ENCODE measurements around the gene FKBP6. TPM values are rescaled to one million over a fixed set of nuclear protein-coding genes. Genes with fewer than 3 reads are reported as not detected.

FKBP6 gene
- total and polyA plus RNA-seq, 2 of the 13 experiments (the other 11 are each of a cell fraction or from before 2014, with no cell fraction given), result 0.07 to 0.20 TPM

DNA sequence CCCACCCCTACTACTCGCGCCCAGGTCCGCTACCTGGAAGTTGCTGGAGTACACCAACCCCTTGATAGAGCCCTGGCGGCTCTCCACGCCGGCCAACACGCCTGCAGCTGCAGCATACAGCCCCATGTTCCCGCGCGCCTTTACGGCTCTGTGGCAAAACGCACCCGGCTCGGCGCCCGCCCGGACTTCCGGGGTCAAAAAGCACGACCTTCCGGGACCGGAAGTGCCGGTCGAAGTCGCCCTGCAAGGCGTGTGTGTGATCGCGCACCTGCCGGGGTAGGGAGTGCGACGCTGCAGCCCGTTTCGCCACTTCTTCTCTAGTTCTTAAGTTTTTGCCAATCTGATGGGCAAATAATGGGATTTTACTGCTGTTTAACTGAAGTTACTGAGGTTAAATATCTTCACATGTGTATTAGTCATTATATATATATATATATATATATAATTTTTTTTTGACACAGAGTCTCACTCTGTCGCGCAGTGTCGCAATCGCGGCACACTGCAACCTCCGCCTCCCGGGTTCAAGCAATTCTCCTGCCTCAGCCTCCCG lies 19.2 kb upstream of the FKBP6 start, which contains the start of gene NSUN5 (continued):
- TF ChIP-seq, protein P1, sequence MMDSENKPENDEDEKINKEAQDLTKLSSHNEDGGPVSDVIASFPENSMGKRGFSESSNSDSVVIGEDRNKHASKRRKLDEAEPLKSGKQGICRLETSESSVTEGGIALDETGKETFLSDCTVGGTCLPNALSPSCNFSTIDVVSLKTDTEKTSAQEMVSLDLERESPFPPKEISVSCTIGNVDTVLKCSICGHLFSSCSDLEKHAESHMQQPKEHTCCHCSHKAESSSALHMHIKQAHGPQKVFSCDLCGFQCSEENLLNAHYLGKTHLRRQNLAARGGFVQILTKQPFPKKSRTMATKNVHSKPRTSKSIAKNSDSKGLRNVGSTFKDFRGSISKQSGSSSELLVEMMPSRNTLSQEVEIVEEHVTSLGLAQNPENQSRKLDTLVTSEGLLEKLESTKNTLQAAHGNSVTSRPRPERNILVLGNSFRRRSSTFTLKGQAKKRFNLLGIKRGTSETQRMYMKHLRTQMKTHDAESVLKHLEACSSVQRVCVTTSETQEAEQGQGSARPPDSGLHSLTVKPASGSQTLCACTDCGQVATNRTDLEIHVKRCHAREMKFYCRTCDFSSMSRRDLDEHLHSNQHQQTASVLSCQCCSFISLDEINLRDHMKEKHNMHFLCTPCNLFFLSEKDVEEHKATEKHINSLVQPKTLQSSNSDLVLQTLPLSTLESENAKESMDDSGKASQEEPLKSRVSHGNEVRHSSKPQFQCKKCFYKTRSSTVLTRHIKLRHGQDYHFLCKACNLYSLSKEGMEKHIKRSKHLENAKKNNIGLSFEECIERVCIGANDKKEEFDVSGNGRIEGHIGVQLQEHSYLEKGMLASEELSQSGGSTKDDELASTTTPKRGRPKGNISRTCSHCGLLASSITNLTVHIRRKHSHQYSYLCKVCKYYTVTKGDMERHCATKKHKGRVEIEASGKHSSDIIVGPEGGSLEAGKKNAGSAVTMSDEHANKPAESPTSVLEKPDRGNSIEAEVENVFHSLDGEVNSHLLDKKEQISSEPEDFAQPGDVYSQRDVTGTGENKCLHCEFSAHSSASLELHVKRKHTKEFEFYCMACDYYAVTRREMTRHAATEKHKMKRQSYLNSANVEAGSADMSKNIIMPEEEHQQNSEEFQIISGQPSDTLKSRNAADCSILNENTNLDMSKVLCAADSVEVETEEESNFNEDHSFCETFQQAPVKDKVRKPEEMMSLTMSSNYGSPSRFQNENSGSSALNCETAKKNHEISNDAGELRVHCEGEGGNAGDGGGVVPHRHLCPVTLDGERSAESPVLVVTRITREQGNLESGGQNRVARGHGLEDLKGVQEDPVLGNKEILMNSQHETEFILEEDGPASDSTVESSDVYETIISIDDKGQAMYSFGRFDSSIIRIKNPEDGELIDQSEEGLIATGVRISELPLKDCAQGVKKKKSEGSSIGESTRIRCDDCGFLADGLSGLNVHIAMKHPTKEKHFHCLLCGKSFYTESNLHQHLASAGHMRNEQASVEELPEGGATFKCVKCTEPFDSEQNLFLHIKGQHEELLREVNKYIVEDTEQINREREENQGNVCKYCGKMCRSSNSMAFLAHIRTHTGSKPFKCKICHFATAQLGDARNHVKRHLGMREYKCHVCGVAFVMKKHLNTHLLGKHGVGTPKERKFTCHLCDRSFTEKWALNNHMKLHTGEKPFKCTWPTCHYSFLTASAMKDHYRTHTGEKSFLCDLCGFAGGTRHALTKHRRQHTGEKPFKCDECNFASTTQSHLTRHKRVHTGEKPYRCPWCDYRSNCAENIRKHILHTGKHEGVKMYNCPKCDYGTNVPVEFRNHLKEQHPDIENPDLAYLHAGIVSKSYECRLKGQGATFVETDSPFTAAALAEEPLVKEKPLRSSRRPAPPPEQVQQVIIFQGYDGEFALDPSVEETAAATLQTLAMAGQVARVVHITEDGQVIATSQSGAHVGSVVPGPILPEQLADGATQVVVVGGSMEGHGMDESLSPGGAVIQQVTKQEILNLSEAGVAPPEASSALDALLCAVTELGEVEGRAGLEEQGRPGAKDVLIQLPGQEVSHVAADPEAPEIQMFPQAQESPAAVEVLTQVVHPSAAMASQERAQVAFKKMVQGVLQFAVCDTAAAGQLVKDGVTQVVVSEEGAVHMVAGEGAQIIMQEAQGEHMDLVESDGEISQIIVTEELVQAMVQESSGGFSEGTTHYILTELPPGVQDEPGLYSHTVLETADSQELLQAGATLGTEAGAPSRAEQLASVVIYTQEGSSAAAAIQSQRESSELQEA (CRISPR knock-in tag; IDR thresholded peaks at IDR 0.05; ENCODE audit: not compliant biosample characterization), result no peak
- TF ChIP-seq ETV5 (CRISPR knock-in tag; IDR thresholded peaks at IDR 0.05; ENCODE audit: borderline replicate concordance) (peak; percentile 96), ZNF230 (CRISPR knock-in tag; IDR thresholded peaks at IDR 0.05) (peak; percentile 95), SMAD3 (CRISPR knock-in tag; IDR thresholded peaks at IDR 0.05) (peak; percentile 52; the same call in 1 of the 2 replicates), HNF4G (IDR thresholded peaks at IDR 0.05; ENCODE audit: borderline replicate concordance, low read depth, low read length) (peak; percentile 60), HNF4G (CRISPR knock-in tag; IDR thresholded peaks at IDR 0.05; ENCODE audit: borderline replicate concordance, low read depth) (no peak; the same call in 1 of the 2 replicates), ZSCAN29 (CRISPR knock-in tag; conservative IDR thresholded peaks at IDR 0.05) (peak; percentile 71; the same call in 1 of the 2 replicates), ZBTB7B (CRISPR knock-in tag; IDR thresholded peaks at IDR 0.05) (peak; percentile 24; the same call in 1 of the 2 replicates), KLF6 (CRISPR knock-in tag; IDR thresholded peaks at IDR 0.05) (peak; percentile 92), GLI4 (CRISPR knock-in tag; IDR thresholded peaks at IDR 0.05; ENCODE audit: borderline replicate concordance) (no peak)
- TF ChIP-seq, protein P2, sequence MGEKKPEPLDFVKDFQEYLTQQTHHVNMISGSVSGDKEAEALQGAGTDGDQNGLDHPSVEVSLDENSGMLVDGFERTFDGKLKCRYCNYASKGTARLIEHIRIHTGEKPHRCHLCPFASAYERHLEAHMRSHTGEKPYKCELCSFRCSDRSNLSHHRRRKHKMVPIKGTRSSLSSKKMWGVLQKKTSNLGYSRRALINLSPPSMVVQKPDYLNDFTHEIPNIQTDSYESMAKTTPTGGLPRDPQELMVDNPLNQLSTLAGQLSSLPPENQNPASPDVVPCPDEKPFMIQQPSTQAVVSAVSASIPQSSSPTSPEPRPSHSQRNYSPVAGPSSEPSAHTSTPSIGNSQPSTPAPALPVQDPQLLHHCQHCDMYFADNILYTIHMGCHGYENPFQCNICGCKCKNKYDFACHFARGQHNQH (CRISPR knock-in tag; IDR thresholded peaks at IDR 0.05), result peak; percentile 83; the same call in 1 of the 2 replicates
- TF ChIP-seq, protein P3, sequence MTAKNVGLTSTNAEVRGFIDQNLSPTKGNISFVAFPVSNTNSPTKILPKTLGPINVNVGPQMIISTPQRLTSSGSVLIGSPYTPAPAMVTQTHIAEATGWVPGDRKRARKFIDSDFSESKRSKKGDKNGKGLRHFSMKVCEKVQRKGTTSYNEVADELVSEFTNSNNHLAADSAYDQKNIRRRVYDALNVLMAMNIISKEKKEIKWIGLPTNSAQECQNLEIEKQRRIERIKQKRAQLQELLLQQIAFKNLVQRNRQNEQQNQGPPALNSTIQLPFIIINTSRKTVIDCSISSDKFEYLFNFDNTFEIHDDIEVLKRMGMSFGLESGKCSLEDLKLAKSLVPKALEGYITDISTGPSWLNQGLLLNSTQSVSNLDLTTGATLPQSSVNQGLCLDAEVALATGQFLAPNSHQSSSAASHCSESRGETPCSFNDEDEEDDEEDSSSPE (CRISPR knock-in tag; IDR thresholded peaks at IDR 0.05), result peak; percentile 95
- TF ChIP-seq, protein P4, sequence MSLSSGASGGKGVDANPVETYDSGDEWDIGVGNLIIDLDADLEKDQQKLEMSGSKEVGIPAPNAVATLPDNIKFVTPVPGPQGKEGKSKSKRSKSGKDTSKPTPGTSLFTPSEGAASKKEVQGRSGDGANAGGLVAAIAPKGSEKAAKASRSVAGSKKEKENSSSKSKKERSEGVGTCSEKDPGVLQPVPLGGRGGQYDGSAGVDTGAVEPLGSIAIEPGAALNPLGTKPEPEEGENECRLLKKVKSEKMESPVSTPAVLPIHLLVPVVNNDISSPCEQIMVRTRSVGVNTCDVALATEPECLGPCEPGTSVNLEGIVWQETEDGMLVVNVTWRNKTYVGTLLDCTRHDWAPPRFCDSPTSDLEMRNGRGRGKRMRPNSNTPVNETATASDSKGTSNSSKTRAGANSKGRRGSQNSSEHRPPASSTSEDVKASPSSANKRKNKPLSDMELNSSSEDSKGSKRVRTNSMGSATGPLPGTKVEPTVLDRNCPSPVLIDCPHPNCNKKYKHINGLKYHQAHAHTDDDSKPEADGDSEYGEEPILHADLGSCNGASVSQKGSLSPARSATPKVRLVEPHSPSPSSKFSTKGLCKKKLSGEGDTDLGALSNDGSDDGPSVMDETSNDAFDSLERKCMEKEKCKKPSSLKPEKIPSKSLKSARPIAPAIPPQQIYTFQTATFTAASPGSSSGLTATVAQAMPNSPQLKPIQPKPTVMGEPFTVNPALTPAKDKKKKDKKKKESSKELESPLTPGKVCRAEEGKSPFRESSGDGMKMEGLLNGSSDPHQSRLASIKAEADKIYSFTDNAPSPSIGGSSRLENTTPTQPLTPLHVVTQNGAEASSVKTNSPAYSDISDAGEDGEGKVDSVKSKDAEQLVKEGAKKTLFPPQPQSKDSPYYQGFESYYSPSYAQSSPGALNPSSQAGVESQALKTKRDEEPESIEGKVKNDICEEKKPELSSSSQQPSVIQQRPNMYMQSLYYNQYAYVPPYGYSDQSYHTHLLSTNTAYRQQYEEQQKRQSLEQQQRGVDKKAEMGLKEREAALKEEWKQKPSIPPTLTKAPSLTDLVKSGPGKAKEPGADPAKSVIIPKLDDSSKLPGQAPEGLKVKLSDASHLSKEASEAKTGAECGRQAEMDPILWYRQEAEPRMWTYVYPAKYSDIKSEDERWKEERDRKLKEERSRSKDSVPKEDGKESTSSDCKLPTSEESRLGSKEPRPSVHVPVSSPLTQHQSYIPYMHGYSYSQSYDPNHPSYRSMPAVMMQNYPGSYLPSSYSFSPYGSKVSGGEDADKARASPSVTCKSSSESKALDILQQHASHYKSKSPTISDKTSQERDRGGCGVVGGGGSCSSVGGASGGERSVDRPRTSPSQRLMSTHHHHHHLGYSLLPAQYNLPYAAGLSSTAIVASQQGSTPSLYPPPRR (CRISPR knock-in tag; IDR thresholded peaks at IDR 0.05; ENCODE audit: borderline replicate concordance), result peak; percentile 53; the same call in 1 of the 2 replicates

Data from HepG2 (cell line).